Measurements from ENCODE around the gene FSCN2. TPM values are rescaled to one million over a fixed set of nuclear protein-coding genes. Genes with fewer than 3 reads are reported as not detected.

Gene FSCN2
- total and polyA plus RNA-seq, 2 of the 4 experiments (the other 2 are of a cell fraction), result 0.18 to 0.84 TPM

DNA sequence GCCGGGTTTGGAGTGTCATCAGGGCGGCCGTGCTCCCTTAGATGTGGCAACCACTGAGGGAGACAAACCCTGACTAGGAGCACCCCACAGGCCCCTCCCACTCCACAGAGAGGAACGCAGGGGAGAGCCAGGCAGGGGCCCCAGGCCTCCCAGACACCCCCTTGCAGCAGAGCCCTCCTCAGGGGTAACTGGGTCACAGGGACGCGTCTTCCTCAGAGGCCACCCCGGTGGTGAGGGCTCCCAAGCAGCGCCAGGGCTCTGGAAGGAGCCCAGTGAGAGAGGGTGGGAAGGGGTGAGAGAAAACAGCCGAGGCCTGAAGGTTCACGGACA lies 11.4 kb downstream of the FSCN2 start:
- H3K27ac ChIP-seq (ENCODE audit: insufficient read depth, low read length), result no peak overlapping the region
- DNase-seq (no peak), ATAC-seq (ENCODE audit: low read depth) (no peak)
- H2AFZ ChIP-seq (replicated peaks; ENCODE audit: low read length, poor library complexity), result no peak overlapping the region
- CTCF ChIA-PET, result no interaction called here
- H3K4me1 ChIP-seq (ENCODE audit: control insufficient read depth, insufficient read depth, low read length), result no peaks in the 10 kb centered on the region
- H3K9ac ChIP-seq (ENCODE audit: low read depth, low read length), result no peak overlapping the region
- no peak overlapping the region for H2BK20ac ChIP-seq (ENCODE audit: low read depth, low read length)
- H2AK9ac ChIP-seq (replicated peaks; ENCODE audit: low read depth, low read length, poor library complexity), result no peak overlapping the region
- H4K8ac ChIP-seq (ENCODE audit: low read depth in 2 of 2, low read length in 2 of 2), result no peak overlapping the region
- no peaks in the 10 kb centered on the region; a peak in 1 of 4 replicates for H3K79me1 ChIP-seq (ENCODE audit: low read depth in 1 of 2, low read length in 2 of 2)
- peaks cover 10% of the 10 kb centered on the region; the same call in 1 of the 2 replicates for H3K27me3 ChIP-seq (ENCODE audit: control insufficient read depth, insufficient read depth, low read length)
- POLR2A ChIA-PET (ENCODE audit: unreplicated experiment), result no interaction called here
- 88% methylated on average over 1 of the region's 10 CpGs; no CpG with 5 or more reads in 1 of the 2 experiments for WGBS, 2 experiments (ENCODE audit: extremely low coverage in 2 of 2, insufficient read length in 1 of 2)
- no peak overlapping the region for H4K91ac ChIP-seq (ENCODE audit: insufficient read depth, low read depth, low read length)
- H3K18ac ChIP-seq (ENCODE audit: low read depth, low read length), result no peak overlapping the region
- peaks cover 7% of the 10 kb centered on the region; the same call in 1 of the 2 replicates for H4K20me1 ChIP-seq (ENCODE audit: insufficient read depth, low read length)
- H2AK5ac ChIP-seq (ENCODE audit: low read depth, low read length), result no peak overlapping the region
- dilution Hi-C loops (cut with HindIII; ENCODE audit: low sequenced_read_pairs, unreplicated experiment), result no loop called here
- no peak overlapping the region for H3K4me2 ChIP-seq (ENCODE audit: low read depth, low read length)
- H2BK5ac ChIP-seq (ENCODE audit: low read depth, low read length, poor library complexity, severe bottlenecking), result no peak overlapping the region
- no peaks in the 10 kb centered on the region for H3K9me1 ChIP-seq (ENCODE audit: insufficient read depth, low read length)
- H3K4ac ChIP-seq (ENCODE audit: low read depth, low read length), result no peak overlapping the region
- H3K23ac ChIP-seq (ENCODE audit: low read depth, low read length), result no peak overlapping the region
- BruUV-seq (replicated peaks), result no TSS peak
- H3K9me3 ChIP-seq (ENCODE audit: control insufficient read depth, insufficient read depth, low read length), result no peaks in the 10 kb centered on the region
- TF ChIP-seq CEBPB (IDR thresholded peaks at IDR 0.05; ENCODE audit: low read depth, low read length), result no peak
- H3K36me3 ChIP-seq (ENCODE audit: control insufficient read depth, insufficient read depth, low read length), result peaks cover 30% of the 10 kb centered on the region
- H3K56ac ChIP-seq (ENCODE audit: extremely low read depth, insufficient read depth, low read length), result no peak overlapping the region
- no peak overlapping the region for H2BK15ac ChIP-seq (ENCODE audit: low read depth, low read length)
- intact Hi-C loops (cut with micrococcal nuclease), result no loop called here
- H2BK120ac ChIP-seq (ENCODE audit: low read depth, low read length), result no peak overlapping the region
- no peak overlapping the region for H3K4me3 ChIP-seq (ENCODE audit: insufficient read depth, low read depth, low read length)
- H3K14ac ChIP-seq (replicated peaks; ENCODE audit: low read depth, low read length), result no peak overlapping the region
- in situ Hi-C loops (cut with MboI; ENCODE audit: low sequenced_read_pairs), result no loop called here
- no peak overlapping the region for H4K5ac ChIP-seq (ENCODE audit: low read depth, low read length)

Data from IMR-90 (cell line).